HepG2 (cell line): ENCODE results near the gene RDH13. TPM values are rescaled to one million over a fixed set of nuclear protein-coding genes. Genes with fewer than 3 reads are reported as not detected.
A peak's percentile ranks its signal among the peaks of the same experiment; 100 is the strongest.

ENCODE experiments used
- AGO2 ChIP-seq: fragments of 200-400 bp; formaldehyde crosslinking; optimal IDR thresholded peaks from 2 replicates; pipeline ENCODE3; 2017; ENCODE audit warnings: mild to moderate bottlenecking, low read depth, low read length, moderate library complexity
- AKAP8 ChIP-seq: sonication (generic); formaldehyde crosslinking; IDR thresholded peaks from 2 replicates; pipeline ENCODE4 v1.5.1; 2020; ENCODE audit warnings: mild to moderate bottlenecking, missing genetic modification reagents
- CHD2 ChIP-seq: IDR thresholded peaks from 2 replicates; pipeline ENCODE4 v1.6.1; 2011; ENCODE audit warnings: low read depth, low read length, improper control_type of control experiment
- FIP1L1 ChIP-seq: fragments of 200-400 bp; formaldehyde crosslinking; IDR thresholded peaks from 2 replicates; pipeline ENCODE4 v1.6.1; 2018; ENCODE audit warnings: low read depth, mild to moderate bottlenecking, low read length, moderate library complexity, borderline replicate concordance; ENCODE audit not compliant: insufficient read depth
- KDM2A ChIP-seq: sonication (generic); formaldehyde crosslinking; IDR thresholded peaks from 2 replicates; pipeline ENCODE4 v1.4.0; 2020; ENCODE audit warnings: low read depth, missing genetic modification reagents, borderline replicate concordance
- MED8 ChIP-seq: sonication (generic); formaldehyde crosslinking; IDR thresholded peaks from 2 replicates; pipeline ENCODE4 v1.8.1; 2023; ENCODE audit warnings: mild to moderate bottlenecking, missing genetic modification reagents; ENCODE audit not compliant: insufficient replicate concordance
- NCOA1 ChIP-seq: sonication (generic); formaldehyde crosslinking; IDR thresholded peaks from 2 replicates; pipeline ENCODE4 v1.9.0; 2021; ENCODE audit warnings: missing genetic modification reagents
- PHF20 ChIP-seq: sonication (generic); formaldehyde crosslinking; IDR thresholded peaks from 2 replicates; pipeline ENCODE4 v1.5.0; 2020; ENCODE audit warnings: mild to moderate bottlenecking, missing genetic modification reagents
- PLRG1 ChIP-seq: fragments of 450-650 bp; conservative IDR thresholded peaks from 2 replicates; pipeline ENCODE4 v1.6.1; 2016
- SAP130 ChIP-seq: IDR thresholded peaks from 2 replicates; pipeline ENCODE4 v1.6.1; 2016; ENCODE audit warnings: low read depth
- SP2 ChIP-seq: sonication (generic); formaldehyde crosslinking; IDR thresholded peaks from 2 replicates; pipeline ENCODE4 v1.5.1; 2020; ENCODE audit warnings: mild to moderate bottlenecking, missing genetic modification reagents
- TEAD3 ChIP-seq: optimal IDR thresholded peaks from 2 replicates; pipeline ENCODE3; 2016; ENCODE audit warnings: borderline replicate concordance
- ZFP41 ChIP-seq: sonication (generic); formaldehyde crosslinking; IDR thresholded peaks from 2 replicates; pipeline ENCODE4 v1.4.0; 2020; ENCODE audit warnings: mild to moderate bottlenecking, missing genetic modification reagents, borderline replicate concordance
- ZNF121 ChIP-seq: sonication (generic); formaldehyde crosslinking; IDR thresholded peaks from 2 replicates; pipeline ENCODE4 v1.5.0; 2020; ENCODE audit warnings: mild to moderate bottlenecking, missing genetic modification reagents
- ZNF234 ChIP-seq: sonication (generic); formaldehyde crosslinking; conservative IDR thresholded peaks from 2 replicates; pipeline ENCODE4 v1.5.1; 2020; ENCODE audit warnings: mild to moderate bottlenecking, missing genetic modification reagents
- ZNF274 ChIP-seq: sonication (generic); formaldehyde crosslinking; IDR thresholded peaks from 2 replicates; pipeline ENCODE4 v1.5.1; 2020; ENCODE audit warnings: mild to moderate bottlenecking, missing genetic modification reagents
- ZNF331 ChIP-seq: sonication (generic); formaldehyde crosslinking; IDR thresholded peaks from 2 replicates; pipeline ENCODE4 v1.4.0; 2020; ENCODE audit warnings: missing genetic modification reagents
- ZNF552 ChIP-seq: sonication (generic); formaldehyde crosslinking; IDR thresholded peaks from 2 replicates; pipeline ENCODE4 v1.9.0; 2022; ENCODE audit warnings: missing genetic modification reagents, mild to moderate bottlenecking, borderline replicate concordance
- ZSCAN20 ChIP-seq: sonication (generic); formaldehyde crosslinking; IDR thresholded peaks from 2 replicates; pipeline ENCODE4 v1.4.0; 2020; ENCODE audit warnings: missing genetic modification reagents, mild to moderate bottlenecking, borderline replicate concordance
- polyA plus RNA-seq, 8 experiments: library from polyadenylated mRNA; depleted of rRNA in 3 of 8; stranded (reverse) in 7 of 8; unstranded in 1 of 8; fragments of >200 nt; fragmentation: Illumina TruSeq in 4 of 8; extraction: Trizol in 4 of 8; gene quantifications; 2 replicates each; pipeline versions ENCODE4 v1.2.1 to v1.2.3, GENCODE V29; 2011 to 2016; ENCODE audit warnings: low read depth in 4 of 8, missing spikeins in 1 of 8, mixed read lengths in 1 of 8; ENCODE audit not compliant: insufficient read depth in 1 of 8
- total RNA-seq, 5 experiments: library from RNA; depleted of rRNA; stranded (reverse); fragments of >200 nt; fragmentation: Illumina TruSeq; extraction: Trizol; gene quantifications; 2 replicates each; pipeline ENCODE4 v1.2.3, GENCODE V29; 2016; ENCODE audit warnings: low read depth in 1 of 5
- TF ChIP-seq, protein P1 (sequence below): sonication (generic); formaldehyde crosslinking; IDR thresholded peaks from 2 replicates; pipeline ENCODE4 v1.4.0; 2020; ENCODE audit warnings: missing genetic modification reagents
- TF ChIP-seq, protein P2 (sequence below): sonication (generic); formaldehyde crosslinking; conservative IDR thresholded peaks from 2 replicates; pipeline ENCODE4 v1.4.0; 2020; ENCODE audit warnings: missing genetic modification reagents
- TF ChIP-seq, protein P3 (sequence below): sonication (generic); formaldehyde crosslinking; IDR thresholded peaks from 2 replicates; pipeline ENCODE4 v1.4.0; 2020; ENCODE audit warnings: missing genetic modification reagents
- TF ChIP-seq, protein P4 (sequence below): sonication (generic); formaldehyde crosslinking; IDR thresholded peaks from 2 replicates; pipeline ENCODE4 v1.5.0; 2020; ENCODE audit warnings: mild to moderate bottlenecking, missing genetic modification reagents, moderate library complexity

The RDH13 gene
- total and polyA plus RNA-seq, 2 of the 13 experiments (the other 11 are each of a cell fraction or from before 2014, with no cell fraction given) = 13.4 to 21.5 TPM

DNA sequence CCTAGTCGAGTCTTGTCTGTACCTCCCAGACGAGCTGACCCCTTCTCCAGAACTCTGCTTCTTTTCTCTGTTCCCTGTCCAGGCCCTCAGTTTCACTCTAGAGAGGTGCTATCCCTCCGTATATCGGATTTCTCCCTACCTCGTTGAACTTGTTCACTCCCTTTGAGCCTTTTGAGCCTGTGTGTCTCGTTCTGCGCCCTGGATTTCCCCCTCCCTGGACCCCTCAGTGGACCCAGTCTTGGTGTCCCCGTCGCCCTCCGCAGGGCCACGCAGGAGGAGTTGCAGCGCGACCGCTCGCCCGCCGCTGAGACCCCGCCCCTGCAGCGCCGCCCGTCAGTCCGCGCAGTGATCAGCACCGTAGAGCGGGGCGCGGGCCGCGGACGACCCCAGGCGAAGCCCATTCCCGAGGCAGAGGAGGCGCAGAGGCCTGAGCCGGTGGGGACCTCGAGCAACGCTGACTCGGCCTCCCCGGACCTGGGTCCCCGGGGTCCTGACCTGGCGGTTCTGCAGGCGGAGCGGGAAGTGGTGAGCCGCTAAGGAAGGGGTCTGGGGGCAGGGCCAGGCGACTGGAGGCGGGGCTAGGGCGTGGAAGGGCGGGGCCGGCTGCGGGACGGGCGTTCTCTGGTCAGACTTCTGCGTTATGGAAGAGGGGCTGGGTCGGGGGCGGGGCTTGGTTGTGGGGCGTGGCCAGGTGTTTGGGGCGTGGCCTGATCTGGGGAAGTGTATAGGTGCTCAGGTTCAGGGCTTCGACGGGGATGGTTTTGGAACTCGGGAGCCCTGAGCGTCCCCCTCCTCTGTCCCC, 18.2 kb upstream of the RDH13 start (continued):
- TF ChIP-seq TEAD3 = no peak
- TF ChIP-seq, protein P1, sequence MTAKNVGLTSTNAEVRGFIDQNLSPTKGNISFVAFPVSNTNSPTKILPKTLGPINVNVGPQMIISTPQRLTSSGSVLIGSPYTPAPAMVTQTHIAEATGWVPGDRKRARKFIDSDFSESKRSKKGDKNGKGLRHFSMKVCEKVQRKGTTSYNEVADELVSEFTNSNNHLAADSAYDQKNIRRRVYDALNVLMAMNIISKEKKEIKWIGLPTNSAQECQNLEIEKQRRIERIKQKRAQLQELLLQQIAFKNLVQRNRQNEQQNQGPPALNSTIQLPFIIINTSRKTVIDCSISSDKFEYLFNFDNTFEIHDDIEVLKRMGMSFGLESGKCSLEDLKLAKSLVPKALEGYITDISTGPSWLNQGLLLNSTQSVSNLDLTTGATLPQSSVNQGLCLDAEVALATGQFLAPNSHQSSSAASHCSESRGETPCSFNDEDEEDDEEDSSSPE = 0 out of 2 replicates have a peak, but pooled peaks have one; percentile 24
- TF ChIP-seq SP2 = no peak
- TF ChIP-seq, protein P2, sequence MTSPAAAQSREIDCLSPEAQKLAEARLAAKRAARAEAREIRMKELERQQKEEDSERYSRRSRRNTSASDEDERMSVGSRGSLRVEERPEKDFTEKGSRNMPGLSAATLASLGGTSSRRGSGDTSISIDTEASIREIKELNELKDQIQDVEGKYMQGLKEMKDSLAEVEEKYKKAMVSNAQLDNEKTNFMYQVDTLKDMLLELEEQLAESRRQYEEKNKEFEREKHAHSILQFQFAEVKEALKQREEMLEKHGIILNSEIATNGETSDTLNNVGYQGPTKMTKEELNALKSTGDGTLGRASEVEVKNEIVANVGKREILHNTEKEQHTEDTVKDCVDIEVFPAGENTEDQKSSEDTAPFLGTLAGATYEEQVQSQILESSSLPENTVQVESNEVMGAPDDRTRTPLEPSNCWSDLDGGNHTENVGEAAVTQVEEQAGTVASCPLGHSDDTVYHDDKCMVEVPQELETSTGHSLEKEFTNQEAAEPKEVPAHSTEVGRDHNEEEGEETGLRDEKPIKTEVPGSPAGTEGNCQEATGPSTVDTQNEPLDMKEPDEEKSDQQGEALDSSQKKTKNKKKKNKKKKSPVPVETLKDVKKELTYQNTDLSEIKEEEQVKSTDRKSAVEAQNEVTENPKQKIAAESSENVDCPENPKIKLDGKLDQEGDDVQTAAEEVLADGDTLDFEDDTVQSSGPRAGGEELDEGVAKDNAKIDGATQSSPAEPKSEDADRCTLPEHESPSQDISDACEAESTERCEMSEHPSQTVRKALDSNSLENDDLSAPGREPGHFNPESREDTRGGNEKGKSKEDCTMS (CRISPR knock-in tag) = no peak
- TF ChIP-seq ZNF234 (CRISPR knock-in tag) = no peak
- TF ChIP-seq ZNF331 (CRISPR knock-in tag) = no peak
- TF ChIP-seq ZNF121 (CRISPR knock-in tag) = no peak
- TF ChIP-seq ZSCAN20 = no peak
- peak; percentile 49; the same call in 1 of the 2 replicates for TF ChIP-seq KDM2A
- peak; percentile 45; the same call in 1 of the 2 replicates for TF ChIP-seq SAP130
- TF ChIP-seq AKAP8 = no peak
- TF ChIP-seq ZFP41 (CRISPR knock-in tag) = no peak
- TF ChIP-seq AGO2 = no peak
- 0 out of 2 replicates have a peak, but pooled peaks have one; percentile 63 for TF ChIP-seq ZNF274 (CRISPR knock-in tag)
- TF ChIP-seq, protein P3, sequence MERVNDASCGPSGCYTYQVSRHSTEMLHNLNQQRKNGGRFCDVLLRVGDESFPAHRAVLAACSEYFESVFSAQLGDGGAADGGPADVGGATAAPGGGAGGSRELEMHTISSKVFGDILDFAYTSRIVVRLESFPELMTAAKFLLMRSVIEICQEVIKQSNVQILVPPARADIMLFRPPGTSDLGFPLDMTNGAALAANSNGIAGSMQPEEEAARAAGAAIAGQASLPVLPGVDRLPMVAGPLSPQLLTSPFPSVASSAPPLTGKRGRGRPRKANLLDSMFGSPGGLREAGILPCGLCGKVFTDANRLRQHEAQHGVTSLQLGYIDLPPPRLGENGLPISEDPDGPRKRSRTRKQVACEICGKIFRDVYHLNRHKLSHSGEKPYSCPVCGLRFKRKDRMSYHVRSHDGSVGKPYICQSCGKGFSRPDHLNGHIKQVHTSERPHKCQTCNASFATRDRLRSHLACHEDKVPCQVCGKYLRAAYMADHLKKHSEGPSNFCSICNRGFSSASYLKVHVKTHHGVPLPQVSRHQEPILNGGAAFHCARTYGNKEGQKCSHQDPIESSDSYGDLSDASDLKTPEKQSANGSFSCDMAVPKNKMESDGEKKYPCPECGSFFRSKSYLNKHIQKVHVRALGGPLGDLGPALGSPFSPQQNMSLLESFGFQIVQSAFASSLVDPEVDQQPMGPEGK (CRISPR knock-in tag) = no peak
- TF ChIP-seq PLRG1 = no peak
- TF ChIP-seq ZNF552 (CRISPR knock-in tag) = no peak
- no peak for TF ChIP-seq CHD2
- TF ChIP-seq FIP1L1 = no peak
- no peak for TF ChIP-seq NCOA1 (CRISPR knock-in tag)
- no peak for TF ChIP-seq PHF20 (CRISPR knock-in tag)
- TF ChIP-seq MED8 (CRISPR knock-in tag) = no peak
- TF ChIP-seq, protein P4, sequence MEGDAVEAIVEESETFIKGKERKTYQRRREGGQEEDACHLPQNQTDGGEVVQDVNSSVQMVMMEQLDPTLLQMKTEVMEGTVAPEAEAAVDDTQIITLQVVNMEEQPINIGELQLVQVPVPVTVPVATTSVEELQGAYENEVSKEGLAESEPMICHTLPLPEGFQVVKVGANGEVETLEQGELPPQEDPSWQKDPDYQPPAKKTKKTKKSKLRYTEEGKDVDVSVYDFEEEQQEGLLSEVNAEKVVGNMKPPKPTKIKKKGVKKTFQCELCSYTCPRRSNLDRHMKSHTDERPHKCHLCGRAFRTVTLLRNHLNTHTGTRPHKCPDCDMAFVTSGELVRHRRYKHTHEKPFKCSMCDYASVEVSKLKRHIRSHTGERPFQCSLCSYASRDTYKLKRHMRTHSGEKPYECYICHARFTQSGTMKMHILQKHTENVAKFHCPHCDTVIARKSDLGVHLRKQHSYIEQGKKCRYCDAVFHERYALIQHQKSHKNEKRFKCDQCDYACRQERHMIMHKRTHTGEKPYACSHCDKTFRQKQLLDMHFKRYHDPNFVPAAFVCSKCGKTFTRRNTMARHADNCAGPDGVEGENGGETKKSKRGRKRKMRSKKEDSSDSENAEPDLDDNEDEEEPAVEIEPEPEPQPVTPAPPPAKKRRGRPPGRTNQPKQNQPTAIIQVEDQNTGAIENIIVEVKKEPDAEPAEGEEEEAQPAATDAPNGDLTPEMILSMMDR = peak; percentile 43
